CD14-positive monocyte (primary cell): ENCODE data around the gene OR10H4. TPM values are rescaled to one million over a fixed set of nuclear protein-coding genes. Genes with fewer than 3 reads are reported as not detected.

Source experiments
- DNase-seq, 3 donors: peaks; one replicate each; pipeline ENCODE4 v3.0.0-alpha.2; 2011 to 2022
- H2AFZ ChIP-seq: 2 replicates; pipeline ENCODE4 v1.6.0; 2012; ENCODE audit warnings: mild to moderate bottlenecking, low read depth, low read length, inconsistent platforms; ENCODE audit not compliant: insufficient read depth, poor library complexity, severe bottlenecking
- H3K27ac ChIP-seq, 2 donors: 1 replicate in 1 of 2; 2 replicates in 1 of 2; pipeline ENCODE4 v1.5.1; 2012 to 2013; ENCODE audit warnings: low read length in 2 of 2, control low read depth in 1 of 2, inconsistent platforms in 1 of 2, low read depth in 1 of 2, mild to moderate bottlenecking in 1 of 2
- H3K27me3 ChIP-seq, 2 donors: one replicate each; pipeline versions ENCODE4 v1.6.0 to v1.6.1; 2011 to 2013; ENCODE audit warnings: low read length in 2 of 2; ENCODE audit not compliant: control insufficient read depth in 2 of 2, insufficient read depth in 2 of 2
- H3K36me3 ChIP-seq, 2 donors: replicated peaks in 1 of 2; 1 replicate in 1 of 2; 2 replicates in 1 of 2; pipeline versions ENCODE4 v1.5.1 to v1.6.1; 2012 to 2013; ENCODE audit warnings: low read length in 2 of 2, control low read depth in 1 of 2, inconsistent platforms in 1 of 2, mild to moderate bottlenecking in 1 of 2; ENCODE audit not compliant: insufficient read depth in 2 of 2, control insufficient read depth in 1 of 2
- H3K4me1 ChIP-seq, 2 donors: 1 replicate in 1 of 2; 2 replicates in 1 of 2; pipeline versions ENCODE4 v1.5.1 to v1.6.1; 2012 to 2013; ENCODE audit warnings: low read length in 2 of 2, control low read depth in 1 of 2, inconsistent platforms in 1 of 2, mild to moderate bottlenecking in 1 of 2, moderate library complexity in 1 of 2; ENCODE audit not compliant: insufficient read depth in 2 of 2, control insufficient read depth in 1 of 2
- H3K4me2 ChIP-seq: replicated peaks from 2 replicates; pipeline ENCODE3; 2012; ENCODE audit warnings: low read length, moderate library complexity, mild to moderate bottlenecking; ENCODE audit not compliant: poor library complexity, severe bottlenecking; ENCODE audit errors: extremely low read depth
- H3K4me3 ChIP-seq, 3 experiments: fragments of 200-600 bp in 1 of 3; sonication (generic) in 1 of 3; replicated peaks in 1 of 3; 1 replicate in 2 of 3; 2 replicates in 1 of 3; pipeline ENCODE4 v1.5.1; 2011 to 2013; ENCODE audit warnings: low read length in 3 of 3, mild to moderate bottlenecking in 3 of 3, control low read depth in 2 of 3, low read depth in 2 of 3, inconsistent platforms in 1 of 3, moderate library complexity in 1 of 3
- H3K79me2 ChIP-seq: 2 replicates; pipeline ENCODE4 v1.6.0; 2012; ENCODE audit warnings: mild to moderate bottlenecking, control low read depth, inconsistent platforms, low read length, moderate library complexity; ENCODE audit not compliant: insufficient read depth
- H3K9ac ChIP-seq: 2 replicates; pipeline ENCODE4 v1.6.0; 2017; ENCODE audit warnings: low read length, mild to moderate bottlenecking; ENCODE audit not compliant: insufficient read depth, poor library complexity, severe bottlenecking
- H3K9me3 ChIP-seq, 2 donors: replicated peaks in 1 of 2; 1 replicate in 1 of 2; 2 replicates in 1 of 2; pipeline versions ENCODE4 v1.5.1 to v1.6.1; 2012 to 2013; ENCODE audit warnings: low read length in 2 of 2, control low read depth in 1 of 2; ENCODE audit not compliant: control insufficient read depth in 1 of 2, insufficient read depth in 1 of 2
- H4K20me1 ChIP-seq: 2 replicates; pipeline ENCODE4 v1.6.0; 2012; ENCODE audit warnings: mild to moderate bottlenecking, low read length, control low read depth, moderate library complexity; ENCODE audit not compliant: insufficient read depth
- H3K27ac Mint-ChIP-seq, 7 donors: one replicate each; pipeline ENCODE4 v1.8.0; 2020; ENCODE audit warnings: mild to moderate bottlenecking in 7 of 7, mixed read lengths in 7 of 7, moderate library complexity in 6 of 7, inconsistent platforms in 2 of 7
- H3K27me3 Mint-ChIP-seq, 3 donors: one replicate each; pipeline ENCODE4 v1.8.0; 2021 to 2022; ENCODE audit warnings: low read depth in 3 of 3, mild to moderate bottlenecking in 3 of 3, mixed read lengths in 3 of 3, moderate library complexity in 3 of 3, inconsistent platforms in 1 of 3
- H3K36me3 Mint-ChIP-seq, 2 donors: one replicate each; pipeline ENCODE4 v1.8.0; 2020; ENCODE audit warnings: mixed read lengths in 2 of 2, inconsistent platforms in 1 of 2, mild to moderate bottlenecking in 1 of 2
- H3K4me1 Mint-ChIP-seq: one replicate; pipeline ENCODE4 v1.8.0; 2020; ENCODE audit warnings: mild to moderate bottlenecking, mixed read lengths
- H3K4me3 Mint-ChIP-seq, 2 donors: one replicate each; pipeline ENCODE4 v1.8.0; 2020; ENCODE audit warnings: mild to moderate bottlenecking in 2 of 2, mixed read lengths in 2 of 2, moderate library complexity in 1 of 2
- H3K9me3 Mint-ChIP-seq, 7 donors: one replicate each; pipeline ENCODE4 v1.8.0; 2020 to 2022; ENCODE audit warnings: mixed read lengths in 7 of 7, mild to moderate bottlenecking in 6 of 7, moderate library complexity in 6 of 7, inconsistent platforms in 2 of 7
- CTCF ChIP-seq: fragments of 200-600 bp; IDR thresholded peaks from one replicate; pipeline ENCODE4 v1.8.0; 2022; ENCODE audit warnings: antibody characterized with exemption, mild to moderate bottlenecking
- WGBS: methylation state at CpG from one replicate; pipeline ENCODE4 v1.1.5; 2013; ENCODE audit warnings: missing lambda C conversion rate; ENCODE audit not compliant: insufficient coverage; 5-methylcytosine and 5-hydroxymethylcytosine counted together
- intact Hi-C, 2 donors: fragments of 100-400 bp; cut with micrococcal nuclease; formaldehyde crosslinking; loops; one replicate each; pipeline versions ENCODE4 v1.15.0 to v1.15.1; 2023
- polyA plus RNA-seq, 3 donors: library from polyadenylated mRNA; depleted of rRNA in 1 of 3; unstranded in 2 of 3; stranded (reverse) in 1 of 3; fragments of 300-500 nt in 2 of 3; fragments of >200 nt in 1 of 3; fragmentation: Illumina TruSeq in 2 of 3; gene quantifications; 1 replicate in 2 of 3; 2 replicates in 1 of 3; pipeline ENCODE4 v1.2.3, GENCODE V29; 2012 to 2021

Gene OR10H4
- polyA plus RNA-seq, 3 donors, result not detected

GRCh38 chr19:15937771-15938170 lies 11.0 kb upstream of the OR10H4 start:
- Mint-ChIP-seq H3K4me3 (no peak overlapping the region), H3K4me1 (no peaks in the 10 kb centered on the region), H3K36me3 (no peaks in the 10 kb centered on the region), H3K9me3 (peaks cover 2 to 13% (median 8%) of the 10 kb centered on the region in 7 donors), H3K27ac (peak overlapping the region in 1 of 7 donors; percentile 74), H3K27me3 (peaks cover 18 to 49% (median 45%) of the 10 kb centered on the region in 3 donors)
- no peak overlapping the region for H3K9ac ChIP-seq
- WGBS, result 100% methylated on average over 1 of the region's 2 CpGs
- H3K36me3 ChIP-seq, result no peaks in the 10 kb centered on the region
- H3K27me3 ChIP-seq, result peaks cover 18 to 22% of the 10 kb centered on the region in 2 donors
- H4K20me1 ChIP-seq, result no peaks in the 10 kb centered on the region
- H3K79me2 ChIP-seq, result no peaks in the 10 kb centered on the region
- intact Hi-C loops, result no loop called here
- no peaks in the 10 kb centered on the region for H3K4me1 ChIP-seq
- no peak for TF ChIP-seq CTCF
- H2AFZ ChIP-seq, result no peak overlapping the region
- no peak for DNase-seq
- H3K27ac ChIP-seq, result no peak overlapping the region
- no peak overlapping the region for H3K4me2 ChIP-seq
- H3K4me3 ChIP-seq, result no peak overlapping the region
- H3K9me3 ChIP-seq, result peaks cover 11 to 12% of the 10 kb centered on the region in 2 donors

- 70% methylated on average over 2 of the region's 4 CpGs for WGBS
Observed at GRCh38 chr19:15944401-15944800, 4.4 kb upstream of the OR10H4 start.

More at GRCh38 chr19:15944401-15944800, 4.4 kb upstream of the OR10H4 start:
- Mint-ChIP-seq H3K27me3 (peaks cover 6 to 42% (median 37%) of the 10 kb centered on the region in 3 donors), H3K4me3 (no peak overlapping the region), H3K36me3 (no peaks in the 10 kb centered on the region), H3K4me1 (no peaks in the 10 kb centered on the region), H3K27ac (no peak overlapping the region), H3K9me3 (peaks cover 13 to 39% (median 30%) of the 10 kb centered on the region in 7 donors)
- Histone ChIP-seq H2AFZ (no peak overlapping the region), H3K9ac (no peak overlapping the region), H3K27ac (no peak overlapping the region), H3K4me3 (no peak overlapping the region), H3K4me2 (no peak overlapping the region), H3K4me1 (no peaks in the 10 kb centered on the region), H3K9me3 (peaks cover 9 to 19% of the 10 kb centered on the region in 2 donors), H3K36me3 (no peaks in the 10 kb centered on the region), H3K27me3 (peaks cover 2 to 9% of the 10 kb centered on the region in 2 donors), H3K79me2 (no peaks in the 10 kb centered on the region), H4K20me1 (no peaks in the 10 kb centered on the region)
- DNase-seq, result no peak
- TF ChIP-seq CTCF, result no peak
- intact Hi-C loops, result no loop called here
